Heart right ventricle (tissue), 16 donors: ENCODE data around the gene ADARB2. TPM values are rescaled to one million over a fixed set of nuclear protein-coding genes. Genes with fewer than 3 reads are reported as not detected.

ENCODE experiments used
- ATAC-seq, 8 donors: fragments of 200-7000 bp; cut with Tn5 transposase; one replicate each; pipeline ENCODE4 v1.9.1; 2020; ENCODE audit warnings: mild to moderate bottlenecking in 8 of 8, moderate library complexity in 8 of 8, moderate number of reproducible peaks in 1 of 8
- DNase-seq, 2 donors: peaks; one replicate each; pipeline ENCODE4 v3.0.0-alpha.2; 2020
- H3K27ac ChIP-seq, 10 donors: fragments of 200-600 bp; sonication (generic) in 2 of 10; one replicate each; pipeline versions ENCODE4 v1.5.0 to v1.8.0; 2020 to 2022; ENCODE audit warnings: mild to moderate bottlenecking in 3 of 10
- H3K27me3 ChIP-seq, 7 donors: fragments of 200-600 bp; one replicate each; pipeline ENCODE4 v1.8.0; 2021 to 2022; ENCODE audit warnings: mild to moderate bottlenecking in 2 of 7
- H3K36me3 ChIP-seq, 9 donors: fragments of 200-600 bp; sonication (generic) in 1 of 9; one replicate each; pipeline versions ENCODE4 v1.5.0 to v1.8.0; 2020 to 2022; ENCODE audit warnings: mild to moderate bottlenecking in 2 of 9
- H3K4me1 ChIP-seq, 9 donors: fragments of 200-600 bp; sonication (generic) in 1 of 9; one replicate each; pipeline versions ENCODE4 v1.5.0 to v1.8.0; 2020 to 2022; ENCODE audit warnings: mild to moderate bottlenecking in 4 of 9
- H3K4me3 ChIP-seq, 10 donors: fragments of 200-600 bp; sonication (generic) in 2 of 10; one replicate each; pipeline versions ENCODE4 v1.5.0 to v1.8.0; 2020 to 2022; ENCODE audit warnings: mild to moderate bottlenecking in 7 of 10, moderate library complexity in 2 of 10
- H3K9me3 ChIP-seq, 11 donors: fragments of 200-600 bp in 10 of 11; sonication (generic) in 2 of 11; one replicate each; pipeline versions ENCODE4 v1.5.0 to v1.8.0; 2013 to 2022; ENCODE audit warnings: mild to moderate bottlenecking in 2 of 11, control low read depth in 1 of 11, moderate library complexity in 1 of 11
- CTCF ChIP-seq, 9 donors: fragments of 200-600 bp; sonication (generic) in 2 of 9; IDR thresholded peaks; one replicate each; pipeline versions ENCODE4 v1.5.0 to v1.8.0; 2021 to 2022; ENCODE audit warnings: antibody characterized with exemption in 9 of 9, mild to moderate bottlenecking in 5 of 9, moderate library complexity in 1 of 9
- WGBS, 2 donors: extraction: QIAGEN DNeasy Blood & Tissue Kit; methylation state at CpG; one replicate each; pipeline ENCODE4 v1.1.7; 2013; ENCODE audit warnings: inconsistent platforms in 1 of 2; 5-methylcytosine and 5-hydroxymethylcytosine counted together
- intact Hi-C, 10 donors: fragments of 100-400 bp; cut with DNase I; formaldehyde crosslinking; loops; one replicate each; pipeline versions ENCODE4 v1.11.1 to v1.14.2; 2022
- polyA plus RNA-seq, 2 donors: library from polyadenylated mRNA; stranded (reverse); fragments of 200-250 nt; gene quantifications; one replicate each; pipeline ENCODE4 v1.2.3, GENCODE V29; 2013
- total RNA-seq, 10 donors: library from RNA; stranded (reverse); fragmentation: NEBNext Ultra II Directional in 3 of 10; extraction: Animal tissue kit (Norgen Biotek cat#: 25700) in 3 of 10; gene quantifications; one replicate each; pipeline versions ENCODE4 v1.2.1 to v1.2.4, GENCODE V29; 2021 to 2023
- donor health status: Arrhythmogenic right ventricular cardiomyopathy.
- donor health status: ischemic (EF 13 %, LVEDD 7.1; RV severe dilation, severe dysfunction).
- donor health status: healthy with polysubstance abuse.
- donor health status: DM: no; HTN: yes; CAD: no.
- donor health status: DM: no; HTN: no; CAD: no.
- donor health status: ischemic (EF 25% LVEDD 6.9; RV normal size, moderate dysfunction).
- donor health status: ischemic (EF 25% LVEDD 5.7; RV mildly dilated, moderate dysfunction).
- donor health status: healthy.
- donor health status: DM: yes; HTN: yes; CAD: no.
- donor health status: Ischemic cardiomyopathy.
- donor health status: ischemic (EF 35%, LVEDD 5.7; RV mildly dilated, moderate dysfunction).
- donor health status: nonischemic (EF 11% LVEDD 7.7; RV severe dilation, severe dysfunction).
- donor health status: DM: yes; HTN: yes; CAD: no.
- donor health status: PGD.
- donor health status: ischemic (EF 29% LVEDD 5.4; RV normal size, mild dysfunction).
- donor health status: nonischemic (EF 23%, LVEDD 6.1; RV moderate dilation, normal function).

ADARB2 gene
- total and polyA plus RNA-seq, 12 donors = 0.08 to 0.47 (median 0.17) TPM; not detected in 2

GRCh38 chr10:1410469-1411395 is 326.6 kb downstream of the ADARB2 start:
- Histone ChIP-seq H3K4me3 (no peak overlapping the region), H3K9me3 (no peaks in the 10 kb centered on the region), H3K27ac (no peak overlapping the region), H3K27me3 (peaks cover 0 to 24% (median 15%) of the 10 kb centered on the region in 7 donors), H3K36me3 (no peaks in the 10 kb centered on the region), H3K4me1 (no peaks in the 10 kb centered on the region)
- intact Hi-C loops = no loop called here
- 86 to 89% methylated on average over 33 of the region's 33 CpGs for WGBS, 2 donors
- TF ChIP-seq CTCF (IDR thresholded peaks at IDR 0.05) = no peak
- DNase-seq (no peak), ATAC-seq (no peak)

GRCh38 chr10:1410032-1410431 is 327.3 kb downstream of the ADARB2 start:
- intact Hi-C loops = no loop called here
- peaks cover 0 to 28% (median 18%) of the 10 kb centered on the region in 7 donors for H3K27me3 ChIP-seq
- DNase-seq (no peak), ATAC-seq (no peak)
- no peaks in the 10 kb centered on the region for H3K36me3 ChIP-seq
- TF ChIP-seq CTCF (IDR thresholded peaks at IDR 0.05) = no peak
- H3K9me3 ChIP-seq = no peaks in the 10 kb centered on the region
- WGBS, 2 donors = 86 to 87% methylated on average over 10 to 11 of the region's 11 CpGs
- H3K4me1 ChIP-seq = no peaks in the 10 kb centered on the region
- H3K27ac ChIP-seq = no peak overlapping the region
- H3K4me3 ChIP-seq = no peak overlapping the region

- WGBS, 2 donors = 84 to 89% methylated on average over 12 to 16 of the region's 16 CpGs
- intact Hi-C loops = no loop called here
- Histone ChIP-seq H3K9me3 (no peaks in the 10 kb centered on the region), H3K36me3 (no peaks in the 10 kb centered on the region), H3K4me1 (no peaks in the 10 kb centered on the region), H3K4me3 (no peak overlapping the region), H3K27me3 (peaks cover 0 to 31% (median 21%) of the 10 kb centered on the region in 7 donors), H3K27ac (no peak overlapping the region)
- ATAC-seq = no peak
- no peak for DNase-seq
- TF ChIP-seq CTCF (IDR thresholded peaks at IDR 0.05) = no peak
Measured at GRCh38 chr10:1409392-1409791, 327.9 kb downstream of the ADARB2 start.

DNA sequence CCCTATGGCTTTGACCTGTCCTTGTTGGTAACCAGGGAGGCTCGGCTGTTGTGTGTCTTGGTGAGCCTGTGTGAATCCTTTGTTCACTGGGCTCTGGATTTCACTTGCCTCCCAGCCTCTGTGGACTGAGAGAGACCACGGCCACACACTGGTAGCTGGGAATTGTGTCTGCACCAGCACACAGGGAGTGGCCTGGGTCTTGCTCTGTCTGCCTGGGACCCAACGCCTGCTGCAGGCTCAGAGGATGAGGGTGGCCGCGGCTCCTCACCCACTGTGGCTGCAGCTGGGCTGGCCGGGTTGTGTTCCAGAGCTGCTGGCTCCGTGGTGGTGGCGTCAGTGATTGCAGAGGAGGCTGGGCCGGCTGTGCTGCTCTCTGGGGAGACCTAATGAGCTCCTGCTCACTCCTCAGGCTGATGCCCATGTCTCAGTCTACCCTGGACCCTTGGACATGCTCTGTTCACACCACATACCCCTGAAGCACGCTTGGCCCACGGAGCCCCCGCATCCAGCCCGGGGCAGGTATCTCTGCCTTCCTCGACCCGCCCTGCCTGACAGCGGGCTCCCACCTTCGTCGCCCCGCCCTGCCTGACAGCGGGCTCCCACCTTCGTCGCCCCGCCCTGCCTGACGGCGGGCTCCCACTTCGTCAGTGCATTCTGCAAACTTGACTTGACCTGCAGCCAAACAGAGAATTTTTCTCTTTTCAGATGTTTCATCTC is 328.5 kb downstream of the ADARB2 start:
- no peak overlapping the region for H3K4me3 ChIP-seq
- no peak for TF ChIP-seq CTCF (IDR thresholded peaks at IDR 0.05)
- H3K9me3 ChIP-seq = no peaks in the 10 kb centered on the region
- 86% methylated on average over 26 of the region's 26 CpGs for whole genome bisulfite sequencing, 2 donors
- ATAC-seq (no peak), DNase-seq (no peak)
- H3K36me3 ChIP-seq = no peaks in the 10 kb centered on the region
- no peak overlapping the region for H3K27ac ChIP-seq
- peaks cover 0 to 37% (median 22%) of the 10 kb centered on the region in 7 donors for H3K27me3 ChIP-seq
- intact Hi-C loops = no loop called here
- H3K4me1 ChIP-seq = no peaks in the 10 kb centered on the region
